CD14-positive monocyte (primary cell): ENCODE measurements around the gene PDHA1. TPM values are rescaled to one million over a fixed set of nuclear protein-coding genes. Genes with fewer than 3 reads are reported as not detected.
A peak's percentile ranks its signal among the peaks of the same experiment; 100 is the strongest.

ENCODE experiments used
- DNase-seq, 3 donors: peaks; one replicate each; pipeline ENCODE4 v3.0.0-alpha.2; 2011 to 2022
- H2AFZ ChIP-seq: 2 replicates; pipeline ENCODE4 v1.6.0; 2012; ENCODE audit warnings: mild to moderate bottlenecking, low read depth, low read length, inconsistent platforms; ENCODE audit not compliant: insufficient read depth, poor library complexity, severe bottlenecking
- H3K27ac ChIP-seq, 2 donors: 1 replicate in 1 of 2; 2 replicates in 1 of 2; pipeline ENCODE4 v1.5.1; 2012 to 2013; ENCODE audit warnings: low read length in 2 of 2, control low read depth in 1 of 2, inconsistent platforms in 1 of 2, low read depth in 1 of 2, mild to moderate bottlenecking in 1 of 2
- H3K27me3 ChIP-seq, 2 donors: one replicate each; pipeline versions ENCODE4 v1.6.0 to v1.6.1; 2011 to 2013; ENCODE audit warnings: low read length in 2 of 2; ENCODE audit not compliant: control insufficient read depth in 2 of 2, insufficient read depth in 2 of 2
- H3K36me3 ChIP-seq, 2 donors: replicated peaks in 1 of 2; 1 replicate in 1 of 2; 2 replicates in 1 of 2; pipeline versions ENCODE4 v1.5.1 to v1.6.1; 2012 to 2013; ENCODE audit warnings: low read length in 2 of 2, control low read depth in 1 of 2, inconsistent platforms in 1 of 2, mild to moderate bottlenecking in 1 of 2; ENCODE audit not compliant: insufficient read depth in 2 of 2, control insufficient read depth in 1 of 2
- H3K4me1 ChIP-seq, 2 donors: 1 replicate in 1 of 2; 2 replicates in 1 of 2; pipeline versions ENCODE4 v1.5.1 to v1.6.1; 2012 to 2013; ENCODE audit warnings: low read length in 2 of 2, control low read depth in 1 of 2, inconsistent platforms in 1 of 2, mild to moderate bottlenecking in 1 of 2, moderate library complexity in 1 of 2; ENCODE audit not compliant: insufficient read depth in 2 of 2, control insufficient read depth in 1 of 2
- H3K4me2 ChIP-seq: replicated peaks from 2 replicates; pipeline ENCODE3; 2012; ENCODE audit warnings: low read length, moderate library complexity, mild to moderate bottlenecking; ENCODE audit not compliant: poor library complexity, severe bottlenecking; ENCODE audit errors: extremely low read depth
- H3K4me3 ChIP-seq, 3 experiments: fragments of 200-600 bp in 1 of 3; sonication (generic) in 1 of 3; replicated peaks in 1 of 3; 1 replicate in 2 of 3; 2 replicates in 1 of 3; pipeline ENCODE4 v1.5.1; 2011 to 2013; ENCODE audit warnings: low read length in 3 of 3, mild to moderate bottlenecking in 3 of 3, control low read depth in 2 of 3, low read depth in 2 of 3, inconsistent platforms in 1 of 3, moderate library complexity in 1 of 3
- H3K79me2 ChIP-seq: 2 replicates; pipeline ENCODE4 v1.6.0; 2012; ENCODE audit warnings: mild to moderate bottlenecking, control low read depth, inconsistent platforms, low read length, moderate library complexity; ENCODE audit not compliant: insufficient read depth
- H3K9ac ChIP-seq: 2 replicates; pipeline ENCODE4 v1.6.0; 2017; ENCODE audit warnings: low read length, mild to moderate bottlenecking; ENCODE audit not compliant: insufficient read depth, poor library complexity, severe bottlenecking
- H3K9me3 ChIP-seq, 2 donors: replicated peaks in 1 of 2; 1 replicate in 1 of 2; 2 replicates in 1 of 2; pipeline versions ENCODE4 v1.5.1 to v1.6.1; 2012 to 2013; ENCODE audit warnings: low read length in 2 of 2, control low read depth in 1 of 2; ENCODE audit not compliant: control insufficient read depth in 1 of 2, insufficient read depth in 1 of 2
- H4K20me1 ChIP-seq: 2 replicates; pipeline ENCODE4 v1.6.0; 2012; ENCODE audit warnings: mild to moderate bottlenecking, low read length, control low read depth, moderate library complexity; ENCODE audit not compliant: insufficient read depth
- H3K27ac Mint-ChIP-seq, 7 donors: one replicate each; pipeline ENCODE4 v1.8.0; 2020; ENCODE audit warnings: mild to moderate bottlenecking in 7 of 7, mixed read lengths in 7 of 7, moderate library complexity in 6 of 7, inconsistent platforms in 2 of 7
- H3K27me3 Mint-ChIP-seq, 3 donors: one replicate each; pipeline ENCODE4 v1.8.0; 2021 to 2022; ENCODE audit warnings: low read depth in 3 of 3, mild to moderate bottlenecking in 3 of 3, mixed read lengths in 3 of 3, moderate library complexity in 3 of 3, inconsistent platforms in 1 of 3
- H3K36me3 Mint-ChIP-seq, 2 donors: one replicate each; pipeline ENCODE4 v1.8.0; 2020; ENCODE audit warnings: mixed read lengths in 2 of 2, inconsistent platforms in 1 of 2, mild to moderate bottlenecking in 1 of 2
- H3K4me1 Mint-ChIP-seq: one replicate; pipeline ENCODE4 v1.8.0; 2020; ENCODE audit warnings: mild to moderate bottlenecking, mixed read lengths
- H3K4me3 Mint-ChIP-seq, 2 donors: one replicate each; pipeline ENCODE4 v1.8.0; 2020; ENCODE audit warnings: mild to moderate bottlenecking in 2 of 2, mixed read lengths in 2 of 2, moderate library complexity in 1 of 2
- H3K9me3 Mint-ChIP-seq, 7 donors: one replicate each; pipeline ENCODE4 v1.8.0; 2020 to 2022; ENCODE audit warnings: mixed read lengths in 7 of 7, mild to moderate bottlenecking in 6 of 7, moderate library complexity in 6 of 7, inconsistent platforms in 2 of 7
- WGBS: methylation state at CpG from one replicate; pipeline ENCODE4 v1.1.5; 2013; ENCODE audit warnings: missing lambda C conversion rate; ENCODE audit not compliant: insufficient coverage; 5-methylcytosine and 5-hydroxymethylcytosine counted together
- intact Hi-C, 2 donors: fragments of 100-400 bp; cut with micrococcal nuclease; formaldehyde crosslinking; loops; one replicate each; pipeline versions ENCODE4 v1.15.0 to v1.15.1; 2023
- polyA plus RNA-seq, 3 donors: library from polyadenylated mRNA; depleted of rRNA in 1 of 3; unstranded in 2 of 3; stranded (reverse) in 1 of 3; fragments of 300-500 nt in 2 of 3; fragments of >200 nt in 1 of 3; fragmentation: Illumina TruSeq in 2 of 3; gene quantifications; 1 replicate in 2 of 3; 2 replicates in 1 of 3; pipeline ENCODE4 v1.2.3, GENCODE V29; 2012 to 2021
- TF ChIP-seq, protein P1 (sequence below): fragments of 200-600 bp; IDR thresholded peaks from one replicate; pipeline ENCODE4 v1.8.0; 2022; ENCODE audit warnings: antibody characterized with exemption, mild to moderate bottlenecking

Gene PDHA1
- polyA plus RNA-seq, 3 donors = 56.0 to 76.3 (median 74.8) TPM

DNA sequence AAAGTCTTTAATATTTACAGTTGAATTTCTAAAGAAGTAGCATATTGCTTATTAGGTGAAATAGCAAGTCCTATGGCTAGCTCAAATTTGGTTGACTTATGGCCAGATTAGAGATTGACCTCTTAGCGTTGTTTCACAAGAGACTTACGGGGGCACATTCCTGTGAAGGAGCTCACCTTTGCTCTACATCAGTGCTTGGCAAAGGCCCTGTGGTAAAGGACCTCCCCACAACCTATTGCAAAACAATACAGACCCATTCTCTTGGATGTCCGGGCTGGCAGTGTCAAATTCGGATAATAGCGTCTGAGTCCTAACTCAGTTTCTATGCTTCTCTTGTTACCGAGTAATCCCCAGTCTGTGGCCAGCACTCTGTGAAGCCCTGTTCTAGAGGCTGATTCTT lies 10.9 kb downstream of the PDHA1 start:
- peaks cover 67 to 91% of the 10 kb centered on the region in 2 donors for H3K36me3 ChIP-seq
- no peak overlapping the region for H3K4me3 Mint-ChIP-seq
- H4K20me1 ChIP-seq = no peaks in the 10 kb centered on the region
- no peak overlapping the region for H3K27ac ChIP-seq
- intact Hi-C loops = no loop called here
- H3K4me3 ChIP-seq = no peak overlapping the region
- no peaks in the 10 kb centered on the region for H3K9me3 Mint-ChIP-seq
- TF ChIP-seq, protein P1, sequence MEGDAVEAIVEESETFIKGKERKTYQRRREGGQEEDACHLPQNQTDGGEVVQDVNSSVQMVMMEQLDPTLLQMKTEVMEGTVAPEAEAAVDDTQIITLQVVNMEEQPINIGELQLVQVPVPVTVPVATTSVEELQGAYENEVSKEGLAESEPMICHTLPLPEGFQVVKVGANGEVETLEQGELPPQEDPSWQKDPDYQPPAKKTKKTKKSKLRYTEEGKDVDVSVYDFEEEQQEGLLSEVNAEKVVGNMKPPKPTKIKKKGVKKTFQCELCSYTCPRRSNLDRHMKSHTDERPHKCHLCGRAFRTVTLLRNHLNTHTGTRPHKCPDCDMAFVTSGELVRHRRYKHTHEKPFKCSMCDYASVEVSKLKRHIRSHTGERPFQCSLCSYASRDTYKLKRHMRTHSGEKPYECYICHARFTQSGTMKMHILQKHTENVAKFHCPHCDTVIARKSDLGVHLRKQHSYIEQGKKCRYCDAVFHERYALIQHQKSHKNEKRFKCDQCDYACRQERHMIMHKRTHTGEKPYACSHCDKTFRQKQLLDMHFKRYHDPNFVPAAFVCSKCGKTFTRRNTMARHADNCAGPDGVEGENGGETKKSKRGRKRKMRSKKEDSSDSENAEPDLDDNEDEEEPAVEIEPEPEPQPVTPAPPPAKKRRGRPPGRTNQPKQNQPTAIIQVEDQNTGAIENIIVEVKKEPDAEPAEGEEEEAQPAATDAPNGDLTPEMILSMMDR = no peak
- peaks cover 12 to 16% of the 10 kb centered on the region in 2 donors for H3K4me1 ChIP-seq
- H3K4me2 ChIP-seq = no peak overlapping the region
- peaks cover 19% of the 10 kb centered on the region for H3K4me1 Mint-ChIP-seq
- peaks cover 0 to 4% (median 1%) of the 10 kb centered on the region in 3 donors for H3K27me3 Mint-ChIP-seq
- H3K79me2 ChIP-seq = no peaks in the 10 kb centered on the region
- no peak overlapping the region for H3K27ac Mint-ChIP-seq
- peaks cover 72 to 87% of the 10 kb centered on the region in 2 donors for H3K36me3 Mint-ChIP-seq
- no peak for DNase-seq
- no peaks in the 10 kb centered on the region for H3K9me3 ChIP-seq
- H3K9ac ChIP-seq = no peak overlapping the region
- H3K27me3 ChIP-seq = no peaks in the 10 kb centered on the region
- WGBS = 95% methylated on average over 4 of the region's 6 CpGs
- no peak overlapping the region for H2AFZ ChIP-seq

DNA sequence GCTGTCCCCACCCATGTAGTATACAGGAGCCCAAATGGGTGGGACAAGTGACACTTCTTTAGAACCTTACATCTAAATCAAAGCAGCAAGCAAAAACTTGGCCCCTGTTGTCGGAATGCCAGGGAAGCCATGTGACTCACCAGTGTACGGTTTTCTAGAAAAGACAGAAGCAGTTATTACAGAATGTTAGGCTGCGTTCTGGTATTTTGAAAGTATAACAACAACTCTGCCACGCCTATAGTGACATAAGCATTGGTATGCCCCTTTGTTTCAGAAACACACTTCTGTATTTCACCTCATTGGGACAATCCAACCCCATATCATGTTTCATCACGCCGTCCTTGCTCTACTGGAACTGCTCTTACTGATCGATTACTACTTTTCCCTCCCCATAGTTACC lies 14.8 kb downstream of the PDHA1 start:
- WGBS = no CpG with 5 or more reads among the region's 7 CpGs
- peaks cover 0 to 3% (median 1%) of the 10 kb centered on the region in 3 donors for H3K27me3 Mint-ChIP-seq
- no peaks in the 10 kb centered on the region for H3K4me1 ChIP-seq
- H3K9ac ChIP-seq = no peak overlapping the region
- no peaks in the 10 kb centered on the region for H3K9me3 ChIP-seq
- peak in 1 of 3 donors; percentile 19 for DNase-seq
- intact Hi-C loops = no loop called here
- no peak overlapping the region for H3K4me3 Mint-ChIP-seq
- H3K4me3 ChIP-seq = no peak overlapping the region
- H3K36me3 Mint-ChIP-seq = peaks cover 79 to 85% of the 10 kb centered on the region in 2 donors
- no peaks in the 10 kb centered on the region for H3K79me2 ChIP-seq
- no peaks in the 10 kb centered on the region for H4K20me1 ChIP-seq
- peak overlapping the region in 5 of 7 donors; percentile 10 to 83 (median 63) for H3K27ac Mint-ChIP-seq
- peaks cover 81 to 99% of the 10 kb centered on the region in 2 donors for H3K36me3 ChIP-seq
- no peaks in the 10 kb centered on the region for H3K9me3 Mint-ChIP-seq
- H3K4me2 ChIP-seq = no peak overlapping the region
- peak overlapping the region in 1 of 2 donors; percentile 20 for H3K27ac ChIP-seq
- no peaks in the 10 kb centered on the region for H3K27me3 ChIP-seq
- H3K4me1 Mint-ChIP-seq = peaks cover 2% of the 10 kb centered on the region
- H2AFZ ChIP-seq = no peak overlapping the region
- TF ChIP-seq, protein P1 = no peak
